Activated naive CD4-positive, alpha-beta T cell treated with anti-CD3 and anti-CD28 coated beads, Interleukin-2, amount 50 U/mL, for 24 hours (primary cell): Measurements from ENCODE around the gene PIGM.
"Not testable (repeated sequence)": the region's sequence is repeated elsewhere in the genome, so short reads cannot be mapped to it uniquely, and the experiment has no call there.

ENCODE experiments used
- H3K27ac Mint-ChIP-seq: one replicate; pipeline ENCODE4 v1.8.0; 2021; ENCODE audit warnings: mild to moderate bottlenecking, mixed read lengths
- H3K27me3 Mint-ChIP-seq: one replicate; pipeline ENCODE4 v1.8.0; 2021; ENCODE audit warnings: mixed read lengths
- H3K36me3 Mint-ChIP-seq: one replicate; pipeline ENCODE4 v1.8.0; 2021; ENCODE audit warnings: mixed read lengths
- H3K4me1 Mint-ChIP-seq: one replicate; pipeline ENCODE4 v1.8.0; 2021; ENCODE audit warnings: mixed read lengths
- H3K4me3 Mint-ChIP-seq: one replicate; pipeline ENCODE4 v1.8.0; 2021; ENCODE audit warnings: mild to moderate bottlenecking, mixed read lengths
- H3K9me3 Mint-ChIP-seq: one replicate; pipeline ENCODE4 v1.8.0; 2021; ENCODE audit warnings: mixed read lengths

PIGM gene

DNA sequence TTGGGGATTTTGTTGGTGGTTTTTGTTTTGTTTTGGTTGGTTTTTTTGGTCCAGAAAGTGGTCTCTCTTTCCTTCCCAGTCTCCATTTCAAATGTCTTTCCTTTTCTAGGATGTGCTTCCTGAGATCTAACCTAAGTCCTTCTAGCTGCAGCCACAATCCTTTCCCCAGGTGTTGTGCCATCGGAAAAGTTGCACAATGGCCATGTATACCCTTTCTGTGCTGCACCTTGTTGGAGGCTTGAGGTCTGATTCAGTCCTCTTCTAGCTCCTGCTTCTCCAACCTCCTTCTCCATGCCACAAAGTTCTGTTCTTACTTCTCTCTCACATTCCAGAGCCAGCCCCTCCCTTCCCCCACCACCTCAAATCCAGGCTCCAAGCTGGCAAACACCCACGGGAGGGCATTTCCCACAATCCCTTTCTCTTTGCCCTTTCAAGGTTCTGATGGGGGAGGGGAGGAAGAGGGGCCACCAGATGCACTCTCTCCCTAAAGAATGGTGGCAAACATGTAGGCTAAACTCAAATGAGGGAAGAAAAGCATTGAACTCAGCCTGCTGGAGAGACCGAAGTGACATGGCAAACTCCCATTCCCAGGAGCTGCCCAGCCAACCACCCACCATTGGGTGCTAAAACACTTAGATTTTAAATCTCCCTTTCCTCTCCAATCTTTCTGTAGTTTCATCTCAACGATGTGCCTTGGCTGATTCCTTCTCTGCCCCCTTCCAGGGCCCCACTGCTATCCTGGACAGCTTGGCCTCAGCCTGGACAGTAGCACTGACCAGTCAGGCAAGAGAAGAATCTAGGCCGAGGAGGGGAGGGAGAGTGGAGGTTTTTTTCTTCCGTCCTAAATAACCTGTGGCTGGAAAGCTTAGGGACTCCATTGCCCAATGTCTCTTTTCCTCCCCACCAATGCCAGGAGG is 35.3 kb upstream of the PIGM start:
- no peaks in the 10 kb centered on the region for H3K36me3 Mint-ChIP-seq
- H3K9me3 Mint-ChIP-seq: no peaks in the 10 kb centered on the region
- peaks cover 12% of the 10 kb centered on the region for H3K4me1 Mint-ChIP-seq
- H3K27me3 Mint-ChIP-seq: peaks cover 6% of the 10 kb centered on the region
- no peak overlapping the region for H3K27ac Mint-ChIP-seq
- H3K4me3 Mint-ChIP-seq: no peak overlapping the region

DNA sequence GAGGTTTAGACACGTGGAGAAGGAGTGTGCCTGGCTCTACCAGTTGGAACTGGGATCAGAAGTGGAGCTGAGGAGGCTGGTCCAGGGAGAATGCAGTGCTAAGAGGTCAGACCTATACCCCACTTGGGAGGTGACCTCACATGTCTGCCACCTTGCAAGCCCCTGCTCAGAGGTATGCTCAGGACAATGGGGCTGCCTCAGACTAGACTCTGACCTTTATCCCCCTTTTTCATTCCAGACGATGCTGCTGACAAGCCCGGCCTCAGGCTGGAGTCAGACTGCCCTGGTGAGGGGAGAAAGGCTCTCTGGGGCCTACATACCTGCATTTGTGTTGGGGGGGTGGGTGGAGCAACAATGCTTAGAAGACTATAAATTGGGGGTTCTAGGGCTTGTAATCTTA is 33.0 kb upstream of the PIGM start:
- no peaks in the 10 kb centered on the region for H3K27me3 Mint-ChIP-seq
- no peaks in the 10 kb centered on the region for H3K36me3 Mint-ChIP-seq
- H3K4me1 Mint-ChIP-seq: peaks cover 3% of the 10 kb centered on the region
- no peaks in the 10 kb centered on the region for H3K9me3 Mint-ChIP-seq
- H3K27ac Mint-ChIP-seq: no peak overlapping the region
- no peak overlapping the region for H3K4me3 Mint-ChIP-seq

DNA sequence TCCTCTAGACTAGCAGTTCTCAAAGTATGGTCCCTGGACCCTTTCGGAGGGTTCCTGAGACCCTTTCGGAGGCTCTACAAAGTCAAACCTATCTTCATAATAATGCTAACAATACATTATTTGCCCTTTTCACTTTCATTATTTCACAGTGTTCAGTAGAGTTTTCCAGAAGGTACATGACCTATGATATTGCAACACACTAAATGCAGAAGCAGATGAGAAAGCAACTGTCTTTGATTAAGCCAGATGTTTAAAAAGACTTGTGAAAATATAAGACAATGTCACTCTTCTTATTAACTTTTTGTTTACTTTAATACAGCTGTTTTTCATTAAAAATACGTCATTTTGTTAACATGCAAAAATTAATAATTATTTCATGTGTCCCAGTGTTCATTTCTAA is 32.4 kb upstream of the PIGM start:
- Mint-ChIP-seq H3K36me3 (no peaks in the 10 kb centered on the region), H3K4me1 (no peaks in the 10 kb centered on the region), H3K27me3 (no peaks in the 10 kb centered on the region), H3K9me3 (no peaks in the 10 kb centered on the region), H3K27ac (no peak overlapping the region), H3K4me3 (no peak overlapping the region)

DNA sequence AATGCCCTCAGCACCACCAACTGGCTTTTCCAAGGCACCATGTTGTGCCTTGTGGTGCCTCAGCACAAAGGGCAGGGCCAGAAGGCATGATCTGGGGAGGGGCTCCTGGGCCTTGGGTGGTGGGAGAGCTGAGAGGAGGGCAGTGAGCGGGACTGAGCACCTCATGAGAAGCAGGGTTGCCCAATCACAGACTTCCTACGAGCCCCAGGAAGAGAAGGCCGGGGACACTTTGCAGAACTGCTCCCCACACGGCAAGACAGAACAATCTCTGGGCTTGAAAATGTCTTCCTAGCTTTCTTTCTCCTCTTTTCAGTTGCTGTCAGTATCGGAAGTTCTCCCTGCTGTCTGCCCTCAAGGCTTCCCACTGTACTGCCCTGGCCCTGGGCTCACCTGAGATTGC is 31.4 kb upstream of the PIGM start:
- Mint-ChIP-seq H3K27ac (no peak overlapping the region), H3K9me3 (no peaks in the 10 kb centered on the region), H3K4me3 (no peak overlapping the region), H3K4me1 (no peaks in the 10 kb centered on the region), H3K36me3 (no peaks in the 10 kb centered on the region), H3K27me3 (no peaks in the 10 kb centered on the region)

- H3K27me3 Mint-ChIP-seq: no peaks in the 10 kb centered on the region
- no peaks in the 10 kb centered on the region for H3K4me1 Mint-ChIP-seq
These were observed 30.4 kb upstream of the PIGM start for GRCh38 chr1:160062230-160062532.

GRCh38 chr1:160061369-160062229 is 29.8 kb upstream of the PIGM start:
- no peak overlapping the region for H3K4me3 Mint-ChIP-seq
- no peaks in the 10 kb centered on the region for H3K9me3 Mint-ChIP-seq
- no peak overlapping the region for H3K27ac Mint-ChIP-seq
- no peaks in the 10 kb centered on the region for H3K27me3 Mint-ChIP-seq
- no peaks in the 10 kb centered on the region for H3K36me3 Mint-ChIP-seq
- no peaks in the 10 kb centered on the region for H3K4me1 Mint-ChIP-seq

More at GRCh38 chr1:160062230-160062532, 30.4 kb upstream of the PIGM start:
- Mint-ChIP-seq H3K36me3 (no peaks in the 10 kb centered on the region), H3K9me3 (no peaks in the 10 kb centered on the region), H3K4me3 (no peak overlapping the region), H3K27ac (no peak overlapping the region)

DNA sequence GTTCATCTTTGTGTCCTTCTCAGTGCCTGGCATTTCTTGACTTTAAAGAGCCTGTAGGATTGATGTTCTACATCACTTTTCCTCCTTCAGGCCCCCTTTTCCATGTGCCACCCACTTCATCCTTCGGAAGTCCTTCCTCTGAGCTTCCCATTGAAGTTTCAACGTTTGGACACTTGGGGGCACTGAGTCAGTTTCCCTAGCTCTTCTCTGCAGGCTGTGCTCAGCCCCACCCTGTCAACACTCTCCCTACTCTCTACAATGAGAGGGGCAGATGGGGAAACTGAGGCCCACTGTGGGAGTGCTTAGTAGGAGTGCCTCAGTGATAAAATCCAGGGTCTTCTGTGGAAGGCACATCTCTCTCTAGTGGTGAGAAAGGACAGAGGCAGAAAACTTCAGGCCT is 26.3 kb upstream of the PIGM start:
- no peaks in the 10 kb centered on the region for H3K4me1 Mint-ChIP-seq
- no peak overlapping the region for H3K4me3 Mint-ChIP-seq
- H3K9me3 Mint-ChIP-seq: no peaks in the 10 kb centered on the region
- no peaks in the 10 kb centered on the region for H3K36me3 Mint-ChIP-seq
- peaks cover 3% of the 10 kb centered on the region for H3K27me3 Mint-ChIP-seq
- H3K27ac Mint-ChIP-seq: no peak overlapping the region

GRCh38 chr1:160056648-160057169 is 24.9 kb upstream of the PIGM start:
- Mint-ChIP-seq H3K4me1 (no peaks in the 10 kb centered on the region), H3K27ac (no peak overlapping the region), H3K36me3 (no peaks in the 10 kb centered on the region), H3K27me3 (peaks cover 3% of the 10 kb centered on the region), H3K9me3 (no peaks in the 10 kb centered on the region), H3K4me3 (no peak overlapping the region)

DNA sequence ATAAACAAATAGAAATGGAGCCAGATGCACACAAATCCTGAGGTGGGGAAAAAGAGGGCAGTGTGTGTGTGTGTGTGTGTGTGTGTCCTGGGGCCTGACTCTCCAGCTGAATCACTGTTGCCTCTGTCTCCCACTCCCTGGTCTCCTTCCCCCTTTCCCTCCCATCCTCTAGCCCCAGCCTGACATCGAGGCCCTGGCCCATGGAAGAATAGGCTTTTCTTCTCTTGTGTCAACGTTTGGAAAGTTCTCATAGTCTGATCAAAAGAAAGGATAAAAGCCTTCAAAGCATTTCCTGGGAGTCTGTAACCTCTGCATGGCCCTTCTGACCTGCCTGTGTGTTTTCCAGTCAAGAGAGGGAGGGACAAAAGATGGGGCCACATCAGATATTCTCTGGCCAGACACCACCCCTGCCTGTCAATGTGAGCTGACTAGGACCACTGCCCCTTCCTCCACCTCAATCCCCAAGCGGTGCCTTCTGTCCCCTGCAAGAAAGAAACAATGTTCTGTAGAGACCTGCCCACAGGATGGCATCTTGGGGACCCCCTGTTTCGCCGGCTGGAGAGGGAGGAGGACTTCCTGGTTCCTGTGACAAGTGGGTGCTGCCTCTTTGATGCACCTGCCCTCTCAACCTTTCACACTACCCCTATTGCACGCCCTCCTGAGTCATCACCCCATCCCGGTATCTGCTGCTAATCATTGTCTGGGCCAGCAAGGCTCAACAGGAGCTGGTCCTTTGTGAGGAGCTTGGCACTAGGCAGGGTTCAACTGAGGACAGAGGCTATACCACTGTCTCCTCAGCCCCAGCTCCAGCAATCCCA is 22.0 kb upstream of the PIGM start:
- Mint-ChIP-seq H3K27me3 (peaks cover 3% of the 10 kb centered on the region), H3K9me3 (no peaks in the 10 kb centered on the region), H3K27ac (no peak overlapping the region)

GRCh38 chr1:160052936-160053335 is 21.1 kb upstream of the PIGM start:
- Mint-ChIP-seq H3K36me3 (no peaks in the 10 kb centered on the region), H3K9me3 (no peaks in the 10 kb centered on the region), H3K4me3 (no peak overlapping the region), H3K27me3 (peaks cover 3% of the 10 kb centered on the region), H3K27ac (no peak overlapping the region), H3K4me1 (no peaks in the 10 kb centered on the region)

More for the DNA sequence above, 22.0 kb upstream of the PIGM start:
- no peaks in the 10 kb centered on the region for H3K4me1 Mint-ChIP-seq
- H3K36me3 Mint-ChIP-seq: no peaks in the 10 kb centered on the region
- no peak overlapping the region for H3K4me3 Mint-ChIP-seq

DNA sequence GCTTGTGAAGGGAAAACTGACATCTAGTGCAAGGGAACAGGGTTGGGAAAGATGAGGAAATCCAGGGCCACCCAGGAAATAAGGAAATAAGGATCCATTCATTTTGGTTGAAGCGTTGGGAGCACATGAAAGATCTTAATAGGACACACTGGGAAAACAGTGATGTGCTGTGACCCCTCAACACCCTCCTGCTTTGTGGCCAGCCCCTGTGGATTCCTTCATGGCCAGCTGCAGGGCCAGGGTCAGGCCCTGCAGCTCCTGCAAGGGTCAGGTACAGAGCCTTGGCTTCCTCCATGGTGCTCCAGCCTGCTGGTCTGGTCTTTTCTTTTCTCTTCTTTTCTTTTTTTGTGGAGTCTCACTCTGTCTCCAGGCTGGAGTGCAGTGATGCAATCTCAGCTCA is 18.8 kb upstream of the PIGM start:
- no peaks in the 10 kb centered on the region for H3K36me3 Mint-ChIP-seq
- H3K4me1 Mint-ChIP-seq: peaks cover 14% of the 10 kb centered on the region
- no peak overlapping the region for H3K27ac Mint-ChIP-seq
- H3K27me3 Mint-ChIP-seq: peaks cover 5% of the 10 kb centered on the region
- H3K4me3 Mint-ChIP-seq: no peak overlapping the region
- H3K9me3 Mint-ChIP-seq: no peaks in the 10 kb centered on the region

GRCh38 chr1:160050182-160050581 is 18.4 kb upstream of the PIGM start:
- not testable (repeated sequence) for H3K36me3 Mint-ChIP-seq, H3K9me3 Mint-ChIP-seq, H3K4me3 Mint-ChIP-seq, H3K27ac Mint-ChIP-seq, H3K27me3 Mint-ChIP-seq
- peaks cover 14% of the 10 kb centered on the region for H3K4me1 Mint-ChIP-seq

- Mint-ChIP-seq H3K4me1 (peaks cover 14% of the 10 kb centered on the region), H3K27me3 (peaks cover 7% of the 10 kb centered on the region), H3K36me3 (no peaks in the 10 kb centered on the region), H3K9me3 (no peaks in the 10 kb centered on the region), H3K27ac (no peak overlapping the region), H3K4me3 (no peak overlapping the region)
These were observed 17.3 kb upstream of the PIGM start for GRCh38 chr1:160049101-160049500.

DNA sequence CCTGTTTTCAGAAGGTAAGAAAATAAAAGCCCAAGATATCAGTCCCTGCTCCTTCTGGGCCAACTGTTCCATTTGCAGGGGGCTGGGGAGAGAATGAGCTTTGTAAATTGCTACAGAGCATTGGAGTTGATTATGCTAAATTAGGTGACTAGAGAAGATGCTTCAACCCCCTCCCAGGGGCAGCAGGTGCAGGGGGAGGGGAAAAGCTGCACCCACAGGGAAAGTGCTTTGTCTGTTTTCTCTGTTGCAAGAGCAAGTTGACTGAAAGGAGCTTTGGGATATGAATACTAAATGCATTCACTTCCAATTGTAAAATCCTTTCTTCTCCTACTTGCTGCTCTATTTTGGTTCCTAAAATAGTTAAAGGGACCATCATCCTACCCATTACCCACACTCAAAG is 16.5 kb upstream of the PIGM start:
- Mint-ChIP-seq H3K4me1 (peaks cover 14% of the 10 kb centered on the region), H3K36me3 (no peaks in the 10 kb centered on the region), H3K27ac (no peak overlapping the region), H3K4me3 (no peak overlapping the region), H3K9me3 (no peaks in the 10 kb centered on the region), H3K27me3 (peaks cover 5% of the 10 kb centered on the region)
